ENCODE results near the gene B3GALNT2. TPM values are rescaled to one million over a fixed set of nuclear protein-coding genes. Genes with fewer than 3 reads are reported as not detected.

B3GALNT2 gene
- polyA plus RNA-seq, 6 donors from 2014 or later: 4.8 to 13.6 (median 6.6) TPM

DNA sequence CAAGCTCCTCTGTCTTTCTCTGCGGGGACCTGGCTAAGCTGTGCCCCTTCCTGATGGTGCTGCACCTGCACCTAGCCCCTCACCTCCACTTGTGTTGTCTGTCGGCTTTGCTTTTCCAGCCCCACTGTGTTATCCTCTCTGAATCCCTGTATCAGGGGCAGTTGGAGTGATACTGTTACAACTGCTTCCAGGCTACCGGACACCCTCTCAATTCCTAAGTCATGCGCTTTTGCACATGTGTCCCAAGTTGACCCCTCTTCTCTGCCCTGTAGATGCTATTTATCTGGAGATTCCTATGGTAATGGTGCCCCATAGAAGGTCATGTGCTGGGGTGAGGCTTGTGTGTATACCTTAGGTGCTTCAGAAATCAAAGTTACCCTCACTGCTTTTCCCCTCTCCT lies 78.1 kb downstream of the B3GALNT2 start:
- peaks cover 0 to 13% of the 10 kb centered on the region in 2 donors for H3K36me3 Mint-ChIP-seq
- H3K4me1 Mint-ChIP-seq: peaks cover 10 to 26% (median 18%) of the 10 kb centered on the region in 3 donors
- no peaks in the 10 kb centered on the region for H3K9me3 Mint-ChIP-seq
- peak overlapping the region in 1 of 8 donors; percentile 31 for H3K4me3 Mint-ChIP-seq
- ATAC-seq (ENCODE audit: low read depth in 2 of 2) (no peak), DNase-seq (no peak)
- peak overlapping the region in 2 of 6 donors; percentile 37 for H3K27ac Mint-ChIP-seq
- no peaks in the 10 kb centered on the region for H3K27me3 Mint-ChIP-seq

DNA sequence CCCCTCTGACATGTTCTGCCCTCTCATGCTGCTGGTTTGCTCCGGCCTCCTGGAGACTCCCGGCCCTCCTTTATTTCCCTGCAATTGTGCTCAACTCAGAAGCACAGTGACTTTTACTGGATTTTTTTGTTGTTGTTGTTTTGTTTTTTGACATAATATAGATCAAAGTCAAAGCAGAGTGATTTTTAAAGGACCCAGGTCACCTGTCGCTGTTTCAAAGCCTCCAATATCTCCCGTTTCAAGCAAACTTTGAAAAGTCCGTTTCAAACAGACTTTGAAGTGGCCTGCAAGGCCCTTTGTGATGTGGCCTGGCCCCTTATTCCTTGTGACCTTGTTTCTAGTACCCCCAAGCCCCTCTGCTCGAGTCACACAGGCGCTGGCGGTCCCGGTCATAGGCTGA lies 78.9 kb downstream of the B3GALNT2 start:
- DNase-seq (no peak), ATAC-seq (ENCODE audit: low read depth in 2 of 2) (no peak)
- H3K9me3 Mint-ChIP-seq: no peaks in the 10 kb centered on the region
- no peaks in the 10 kb centered on the region for H3K27me3 Mint-ChIP-seq
- peaks cover 10 to 26% (median 18%) of the 10 kb centered on the region in 3 donors for H3K4me1 Mint-ChIP-seq
- H3K4me3 Mint-ChIP-seq: no peak overlapping the region
- peaks cover 0 to 13% of the 10 kb centered on the region in 2 donors for H3K36me3 Mint-ChIP-seq
- peak overlapping the region in 1 of 6 donors; percentile 37 for H3K27ac Mint-ChIP-seq

GRCh38 chr1:235424092-235424491 lies 80.2 kb downstream of the B3GALNT2 start:
- H3K27me3 Mint-ChIP-seq: no peaks in the 10 kb centered on the region
- no peak for DNase-seq
- peak overlapping the region in 1 of 8 donors; percentile 65 for H3K4me3 Mint-ChIP-seq
- no peak for ATAC-seq (ENCODE audit: low read depth in 2 of 2)
- peaks cover 0 to 13% of the 10 kb centered on the region in 2 donors for H3K36me3 Mint-ChIP-seq
- peak overlapping the region in 1 of 6 donors; percentile 92 for H3K27ac Mint-ChIP-seq
- H3K4me1 Mint-ChIP-seq: peaks cover 10 to 26% (median 18%) of the 10 kb centered on the region in 3 donors
- no peaks in the 10 kb centered on the region for H3K9me3 Mint-ChIP-seq

- DNase-seq (no peak), ATAC-seq (ENCODE audit: low read depth in 2 of 2) (peak; percentile 51 to 54)
- peaks cover 0 to 13% of the 10 kb centered on the region in 2 donors for H3K36me3 Mint-ChIP-seq
- H3K27ac Mint-ChIP-seq: peak overlapping the region in 5 of 6 donors; percentile 9 to 80 (median 74)
- H3K9me3 Mint-ChIP-seq: no peaks in the 10 kb centered on the region
- H3K4me3 Mint-ChIP-seq: peak overlapping the region in 2 of 8 donors; percentile 22 to 70
- peaks cover 10 to 26% (median 18%) of the 10 kb centered on the region in 3 donors for H3K4me1 Mint-ChIP-seq
- no peaks in the 10 kb centered on the region for H3K27me3 Mint-ChIP-seq
Measured at GRCh38 chr1:235423214-235423652, 81.0 kb downstream of the B3GALNT2 start.

DNA sequence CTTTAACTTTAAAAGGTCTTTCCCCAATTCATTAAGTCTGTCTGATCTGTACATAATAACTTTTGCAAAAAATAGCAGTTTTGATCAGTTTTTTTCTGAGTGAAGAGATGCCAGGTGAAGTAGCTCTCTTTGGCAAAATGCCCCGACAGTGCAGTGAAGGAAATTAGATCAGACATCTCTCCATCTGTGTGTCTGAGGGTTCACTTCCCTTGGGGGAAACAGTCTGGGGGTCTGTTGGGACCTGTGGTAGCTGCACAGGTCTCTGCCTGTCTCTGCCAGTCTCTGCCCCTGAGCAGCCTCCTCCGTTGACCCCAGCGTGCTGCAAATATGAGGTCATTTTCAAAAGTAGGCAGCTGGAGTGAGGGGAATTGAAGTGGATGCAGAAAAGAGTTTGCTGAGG lies 82.5 kb downstream of the B3GALNT2 start:
- Mint-ChIP-seq H3K9me3 (no peaks in the 10 kb centered on the region), H3K4me3 (no peak overlapping the region), H3K27me3 (no peaks in the 10 kb centered on the region), H3K4me1 (peaks cover 10 to 26% (median 13%) of the 10 kb centered on the region in 3 donors), H3K36me3 (peaks cover 0 to 13% of the 10 kb centered on the region in 2 donors), H3K27ac (peak overlapping the region in 2 of 6 donors; percentile 32 to 53)
- DNase-seq: no peak
- no peak for ATAC-seq (ENCODE audit: low read depth in 2 of 2)

DNA sequence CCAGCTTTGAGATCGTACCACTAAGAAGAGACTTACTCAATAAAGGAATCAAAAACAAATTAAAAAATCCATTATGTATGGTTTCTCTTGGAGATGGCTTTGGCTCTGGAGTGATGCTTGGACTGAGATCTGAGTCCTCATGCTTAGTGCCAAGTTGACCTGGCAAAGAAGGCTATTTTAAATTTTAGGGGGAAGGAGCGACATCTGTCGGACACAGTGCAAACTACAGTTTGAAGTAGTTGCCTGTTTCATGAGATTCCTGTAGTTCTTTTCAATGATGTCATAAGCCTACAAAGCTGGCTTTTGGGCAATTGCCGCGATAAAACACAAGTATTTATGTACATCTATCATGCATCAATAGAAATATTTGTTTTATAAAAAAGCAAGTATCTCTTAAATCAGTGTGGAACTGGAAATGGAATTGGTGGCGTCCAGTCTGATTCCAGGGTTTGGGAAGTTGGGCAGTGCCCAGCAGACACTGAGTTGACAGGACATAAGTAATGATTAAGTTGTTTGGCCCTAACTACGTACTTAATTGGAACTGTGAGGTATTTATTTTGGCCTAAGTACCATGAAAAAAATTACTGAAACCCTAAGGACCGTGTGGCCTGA lies 87.1 kb downstream of the B3GALNT2 start:
- no peaks in the 10 kb centered on the region for H3K36me3 Mint-ChIP-seq
- no peak overlapping the region for H3K4me3 Mint-ChIP-seq
- DNase-seq (peak; percentile 49), ATAC-seq (ENCODE audit: low read depth in 2 of 2) (peak in 1 of 2 donors; percentile 52)
- no peaks in the 10 kb centered on the region for H3K9me3 Mint-ChIP-seq
- peaks cover 0 to under 1% (median 0%) of the 10 kb centered on the region in 3 donors for H3K4me1 Mint-ChIP-seq
- H3K27ac Mint-ChIP-seq: no peak overlapping the region
- H3K27me3 Mint-ChIP-seq: no peaks in the 10 kb centered on the region

DNA sequence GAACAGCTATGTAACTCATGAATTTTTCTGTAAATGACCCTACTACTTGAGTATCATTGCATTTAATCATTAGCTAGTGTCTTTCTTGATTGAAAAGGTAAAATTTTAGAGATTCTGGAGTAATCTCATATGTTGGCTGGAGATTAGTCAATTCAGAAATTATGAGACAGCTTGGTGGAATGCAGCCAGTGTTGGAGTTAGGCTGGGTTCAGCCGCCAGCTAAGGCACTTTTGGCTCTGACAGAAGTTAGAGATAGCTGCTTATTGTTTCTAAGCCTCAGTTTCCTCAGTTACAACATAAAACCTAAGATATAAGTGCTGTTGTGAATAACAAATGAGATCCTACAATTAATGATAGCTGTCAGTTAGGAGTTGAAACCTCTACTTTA lies 87.6 kb downstream of the B3GALNT2 start:
- Mint-ChIP-seq H3K9me3 (no peaks in the 10 kb centered on the region), H3K4me1 (peaks cover 0 to 6% (median 0%) of the 10 kb centered on the region in 3 donors), H3K27me3 (no peaks in the 10 kb centered on the region), H3K36me3 (no peaks in the 10 kb centered on the region), H3K4me3 (no peak overlapping the region), H3K27ac (no peak overlapping the region)
- no peak for DNase-seq
- no peak for ATAC-seq (ENCODE audit: low read depth in 2 of 2)

DNA sequence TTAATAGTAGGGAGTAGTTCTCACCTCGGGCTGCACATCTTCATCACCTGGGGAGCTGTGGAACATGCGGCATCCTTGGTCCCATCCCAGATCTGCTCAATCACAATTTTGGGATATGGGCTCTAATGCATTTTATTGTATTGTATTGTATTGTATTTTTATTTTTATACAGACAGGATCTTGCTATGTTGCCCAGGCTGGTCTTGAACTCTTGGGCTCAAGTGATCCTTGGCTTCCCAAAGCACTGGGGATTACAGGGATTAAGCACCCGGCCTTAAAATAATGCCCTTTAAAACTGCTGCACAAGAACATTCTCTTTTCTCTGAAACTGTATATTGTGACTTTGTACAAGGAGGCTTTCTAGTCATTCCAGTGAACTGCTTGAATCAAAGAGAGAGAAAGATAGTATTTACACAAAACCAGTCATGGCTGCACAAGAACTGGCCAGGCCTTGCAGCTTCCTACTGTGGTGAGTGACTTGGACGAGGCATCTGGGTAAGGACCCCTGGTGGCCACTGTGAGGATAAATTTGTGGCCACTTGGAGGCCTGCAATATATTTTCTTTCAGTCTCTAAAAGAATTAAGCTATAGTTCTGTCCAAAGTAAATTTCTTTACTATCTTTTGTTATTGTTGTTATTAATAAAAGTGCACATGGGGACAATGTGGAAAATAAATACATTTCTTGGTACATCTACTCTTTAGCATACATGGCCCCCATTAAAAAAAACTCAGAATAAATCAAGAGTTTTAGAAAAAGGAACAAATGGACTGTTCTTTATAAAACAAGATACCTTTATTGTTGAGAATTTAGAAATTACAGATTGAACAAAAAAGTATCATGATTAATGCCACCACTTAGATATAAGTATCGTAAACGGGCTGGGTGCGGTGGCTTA lies 89.0 kb downstream of the B3GALNT2 start:
- no peaks in the 10 kb centered on the region for H3K9me3 Mint-ChIP-seq
- H3K4me3 Mint-ChIP-seq: no peak overlapping the region
- peak; percentile 50 for DNase-seq
- peaks cover 0 to 6% (median 0%) of the 10 kb centered on the region in 3 donors for H3K4me1 Mint-ChIP-seq
- peak; percentile 76 to 82 for ATAC-seq (ENCODE audit: low read depth in 2 of 2)
- peak overlapping the region in 1 of 6 donors; percentile 56 for H3K27ac Mint-ChIP-seq
- no peaks in the 10 kb centered on the region for H3K27me3 Mint-ChIP-seq
- H3K36me3 Mint-ChIP-seq: no peaks in the 10 kb centered on the region

DNA sequence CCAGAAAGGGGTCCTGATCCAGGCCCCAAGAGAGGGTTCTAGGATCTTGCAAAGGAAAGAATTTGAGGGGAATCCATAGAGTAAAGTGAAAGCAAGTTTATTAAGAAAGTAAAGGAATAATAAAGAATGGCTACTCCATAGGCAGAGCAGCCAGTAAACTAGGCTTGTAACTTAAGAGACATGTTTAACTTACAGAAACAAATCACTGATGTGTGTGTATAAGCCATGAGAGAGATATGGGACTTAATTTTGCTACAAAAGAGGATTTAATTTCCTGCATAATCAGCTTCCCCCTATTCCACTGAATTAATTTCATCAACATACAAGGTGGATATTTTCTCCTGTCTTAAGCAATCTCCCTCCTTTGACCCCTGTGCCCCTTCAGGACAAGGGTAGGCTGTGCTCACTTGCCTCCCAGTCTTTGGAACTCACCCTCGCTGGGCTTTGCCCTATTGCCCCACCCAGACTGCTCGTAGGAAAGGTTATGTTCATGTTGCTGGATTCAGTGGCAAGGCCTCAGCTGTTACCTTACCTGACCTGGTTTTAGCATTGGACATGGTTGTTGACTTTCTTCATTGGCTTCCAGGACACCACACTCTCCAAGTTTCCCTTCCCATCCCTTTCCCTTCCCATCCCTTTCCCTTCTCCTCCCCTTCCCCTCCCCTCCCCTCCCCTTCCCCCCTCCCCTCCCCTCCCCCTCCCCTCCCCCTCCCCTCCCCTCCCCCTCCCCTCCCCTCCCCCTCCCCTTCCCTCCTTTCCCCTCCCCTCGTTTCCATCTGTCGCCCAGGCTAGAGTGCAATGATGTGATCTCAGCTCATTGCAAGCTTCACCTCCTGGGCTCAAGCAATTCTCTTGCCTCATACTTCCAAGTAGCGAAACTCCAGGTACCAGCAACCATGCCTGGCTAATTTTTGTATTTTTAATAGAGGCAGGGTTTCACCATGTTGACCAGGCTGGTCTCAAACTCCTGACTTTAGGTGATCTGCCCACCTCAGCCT lies 92.5 kb downstream of the B3GALNT2 start:
- Mint-ChIP-seq H3K36me3 (no peaks in the 10 kb centered on the region), H3K27ac (peak overlapping the region in 3 of 6 donors; percentile 53 to 65 (median 63)), H3K9me3 (no peaks in the 10 kb centered on the region), H3K4me3 (no peak overlapping the region), H3K27me3 (no peaks in the 10 kb centered on the region), H3K4me1 (peaks cover 0 to 6% (median 0%) of the 10 kb centered on the region in 3 donors)
- ATAC-seq (ENCODE audit: low read depth in 2 of 2) (no peak), DNase-seq (no peak)

GRCh38 chr1:235410467-235410866 lies 93.8 kb downstream of the B3GALNT2 start:
- no peak for ATAC-seq (ENCODE audit: low read depth in 2 of 2)
- no peaks in the 10 kb centered on the region for H3K27me3 Mint-ChIP-seq
- H3K4me1 Mint-ChIP-seq: peaks cover 0 to 6% (median 0%) of the 10 kb centered on the region in 3 donors
- no peaks in the 10 kb centered on the region for H3K36me3 Mint-ChIP-seq
- H3K9me3 Mint-ChIP-seq: no peaks in the 10 kb centered on the region
- H3K4me3 Mint-ChIP-seq: no peak overlapping the region
- no peak overlapping the region for H3K27ac Mint-ChIP-seq
- DNase-seq: no peak

- Mint-ChIP-seq H3K4me1 (peaks cover 0 to 6% (median 0%) of the 10 kb centered on the region in 3 donors), H3K27me3 (no peaks in the 10 kb centered on the region), H3K4me3 (no peak overlapping the region), H3K27ac (peak overlapping the region in 3 of 6 donors; percentile 19 to 84 (median 41)), H3K9me3 (no peaks in the 10 kb centered on the region), H3K36me3 (no peaks in the 10 kb centered on the region)
- no peak for ATAC-seq (ENCODE audit: low read depth in 2 of 2)
- DNase-seq: no peak
Measured at GRCh38 chr1:235409042-235409820, 95.0 kb downstream of the B3GALNT2 start.

DNA sequence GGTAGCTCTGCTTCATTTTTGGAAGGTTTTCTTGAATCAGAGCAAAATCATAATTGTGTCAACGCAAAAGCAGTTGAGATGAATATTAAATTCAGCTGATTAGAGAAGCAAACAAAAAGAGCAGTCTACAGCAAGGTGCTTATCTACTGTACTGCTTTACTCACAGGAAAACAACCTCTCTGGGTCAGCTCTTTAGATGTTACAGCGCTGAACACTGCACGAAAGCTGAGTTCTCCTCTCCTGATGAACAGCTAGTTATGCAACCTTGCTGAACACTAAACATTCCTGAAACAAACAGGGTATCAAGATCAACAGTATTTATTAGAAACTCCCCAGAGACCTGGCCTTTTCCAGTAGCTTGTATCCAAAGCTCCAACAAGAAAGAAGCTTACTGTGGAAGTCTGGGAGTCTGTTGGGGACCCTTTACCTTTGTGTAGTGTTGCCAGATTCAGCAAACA lies 95.7 kb downstream of the B3GALNT2 start:
- DNase-seq (no peak), ATAC-seq (ENCODE audit: low read depth in 2 of 2) (no peak)
- no peaks in the 10 kb centered on the region for H3K36me3 Mint-ChIP-seq
- no peak overlapping the region for H3K4me3 Mint-ChIP-seq
- peaks cover 0 to 6% (median 0%) of the 10 kb centered on the region in 3 donors for H3K4me1 Mint-ChIP-seq
- H3K9me3 Mint-ChIP-seq: no peaks in the 10 kb centered on the region
- no peaks in the 10 kb centered on the region for H3K27me3 Mint-ChIP-seq
- H3K27ac Mint-ChIP-seq: peak overlapping the region in 1 of 6 donors; percentile 17

Measured in naive B cell (primary cell).